Suppressor macrophage treated with lipopolysaccharide for 1 hour (primary cell): ENCODE data around the gene DGUOK.

Experiments
- DNase-seq, 3 donors: peaks; one replicate each; pipeline ENCODE4 v3.0.0-alpha.2; 2020 to 2022

Gene DGUOK

GRCh38 chr2:73952499-73953446, 26.1 kb downstream of the DGUOK start:
- DNase-seq: peak; percentile 86 to 93 (median 92)

DNA sequence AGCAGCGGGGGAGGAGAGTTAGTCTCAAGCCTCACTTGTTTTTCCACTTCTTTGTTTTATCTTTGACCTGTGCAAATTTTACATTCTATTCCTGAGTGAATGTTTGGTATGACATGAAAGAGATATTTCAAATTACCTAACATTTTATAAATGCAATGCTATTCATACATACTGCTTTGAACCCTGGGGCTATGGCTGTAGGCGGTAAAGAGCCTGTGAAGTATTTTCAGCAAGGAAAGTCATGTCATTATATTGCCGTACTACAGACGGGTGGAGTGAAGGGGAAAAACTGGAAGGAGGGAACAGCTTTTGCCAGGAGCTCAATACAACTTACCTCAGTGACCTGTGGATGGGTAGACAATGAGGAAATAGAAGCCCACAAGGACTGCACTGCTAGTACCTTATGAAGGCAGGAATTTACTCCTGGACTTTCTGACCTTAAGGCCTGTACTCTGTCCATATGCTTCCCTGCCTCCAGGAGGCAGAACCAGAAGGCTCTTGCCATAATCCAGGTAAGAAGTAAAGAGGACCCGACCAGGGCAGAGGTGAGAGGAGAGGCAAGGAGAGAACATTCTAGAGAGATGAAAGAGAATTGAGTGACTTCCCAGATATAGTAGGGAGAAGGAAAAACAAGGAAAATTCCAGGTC, 29.7 kb downstream of the DGUOK start:
- DNase-seq: no peak

- no peak for DNase-seq
These were observed 34.6 kb downstream of the DGUOK start for GRCh38 chr2:73961274-73961673.

DNA sequence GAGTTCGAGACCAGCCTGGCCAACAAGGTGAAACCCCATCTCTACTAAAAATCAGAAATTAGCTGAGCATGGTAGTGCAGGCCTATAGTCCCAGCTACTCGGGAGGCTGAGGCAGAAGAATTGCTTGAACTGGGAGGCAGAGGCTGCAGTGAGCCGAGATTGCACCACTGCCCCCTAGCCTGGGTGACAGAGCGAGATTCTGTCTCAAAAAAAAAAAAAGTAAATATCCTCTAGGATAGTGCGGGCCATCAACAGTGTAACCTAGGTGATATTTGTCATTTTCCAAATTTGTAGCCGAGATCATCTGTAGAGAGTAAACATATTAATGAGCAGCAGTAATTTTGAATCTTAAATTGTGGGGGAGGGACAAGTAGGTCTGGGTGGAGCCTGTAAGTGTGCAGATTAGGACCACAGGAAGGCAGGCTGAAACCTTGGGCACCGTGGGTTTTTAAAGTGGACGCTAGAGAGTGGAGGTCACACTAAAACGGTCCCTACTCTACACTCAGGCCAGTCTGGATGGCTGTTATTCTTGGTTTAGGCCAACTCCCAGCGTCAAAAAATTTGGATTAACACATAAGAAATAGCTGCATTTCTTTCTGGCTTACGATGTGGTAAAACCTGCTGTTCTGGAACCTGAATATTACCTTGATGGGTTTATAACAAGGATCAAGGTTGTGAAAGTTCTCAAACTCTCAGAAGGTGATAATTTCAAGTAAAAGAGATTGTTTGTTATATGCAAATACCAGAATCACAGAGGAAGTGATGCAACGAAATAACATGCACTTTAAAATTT, 35.3 kb downstream of the DGUOK start:
- no peak for DNase-seq

GRCh38 chr2:73962798-73963197, 36.1 kb downstream of the DGUOK start:
- no peak for DNase-seq

- DNase-seq: peak; percentile 44 to 75 (median 74)
These were observed 36.9 kb downstream of the DGUOK start for GRCh38 chr2:73963385-73964120.

- no peak for DNase-seq
These were observed 37.5 kb downstream of the DGUOK start for GRCh38 chr2:73964223-73964622.

- DNase-seq: no peak
These were observed 38.4 kb downstream of the DGUOK start for GRCh38 chr2:73965053-73965452.

DNA sequence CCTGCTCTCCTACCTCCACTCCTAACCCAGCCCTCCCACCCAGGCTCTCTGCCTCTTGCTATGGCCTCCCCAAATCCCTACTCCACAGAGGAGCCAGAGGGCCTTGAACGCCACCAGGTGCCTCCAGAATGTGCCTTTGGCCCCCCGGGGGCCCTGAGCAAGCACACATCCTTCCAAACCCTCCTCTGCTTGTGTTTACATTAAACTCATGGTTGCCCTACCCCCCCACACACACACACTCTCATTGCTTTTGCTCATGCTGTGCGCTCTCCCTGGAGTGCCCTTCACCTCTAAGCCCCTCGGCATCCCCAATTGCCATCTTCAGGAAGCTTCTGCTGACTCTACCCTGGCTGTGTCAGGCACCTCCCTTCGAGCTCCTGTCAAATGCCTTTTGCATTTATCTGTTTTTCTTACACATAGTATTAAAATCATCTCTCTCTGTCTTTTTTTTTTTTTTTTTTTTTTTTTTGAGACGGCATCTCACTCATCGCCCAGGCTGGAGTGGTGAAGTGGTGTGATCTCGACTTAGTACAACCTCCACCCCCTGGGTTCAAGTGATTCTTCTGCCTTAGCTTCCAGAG, 41.8 kb downstream of the DGUOK start:
- no peak for DNase-seq

GRCh38 chr2:73969356-73969755, 42.7 kb downstream of the DGUOK start:
- peak; percentile 50 to 63 (median 54) for DNase-seq

DNA sequence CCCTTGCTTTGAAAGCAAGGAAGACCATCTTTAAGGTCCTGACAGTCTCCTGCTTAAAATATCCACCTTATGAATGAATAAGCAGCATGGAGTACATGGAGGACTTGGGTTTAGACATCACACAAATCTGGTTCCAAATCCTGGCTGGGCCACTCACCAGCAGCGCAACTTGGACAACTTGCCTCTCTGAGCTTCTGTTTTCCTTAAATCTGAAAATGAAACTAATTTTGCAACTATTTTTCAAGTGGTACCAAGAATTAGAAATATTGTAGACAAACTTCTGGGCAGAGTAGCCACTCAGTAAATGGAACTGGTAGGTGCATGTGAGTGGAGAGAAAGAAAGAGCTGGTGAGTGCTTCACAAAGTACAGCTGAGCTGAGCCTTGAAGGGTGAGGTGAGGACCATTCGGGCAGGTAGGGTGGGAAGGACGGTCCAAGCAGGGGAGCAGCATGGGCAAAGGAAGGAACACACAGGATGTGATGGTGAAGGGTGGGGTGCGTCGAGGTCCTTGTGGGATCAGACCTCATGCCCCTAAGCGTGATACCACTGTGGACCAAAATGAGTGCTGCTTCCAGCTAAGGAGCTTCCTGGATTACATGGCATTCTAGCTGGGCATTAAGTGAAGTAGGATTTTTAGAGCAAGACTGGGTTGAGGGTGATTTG, 43.6 kb downstream of the DGUOK start:
- peak in 1 of 3 donors; percentile 53 for DNase-seq

DNA sequence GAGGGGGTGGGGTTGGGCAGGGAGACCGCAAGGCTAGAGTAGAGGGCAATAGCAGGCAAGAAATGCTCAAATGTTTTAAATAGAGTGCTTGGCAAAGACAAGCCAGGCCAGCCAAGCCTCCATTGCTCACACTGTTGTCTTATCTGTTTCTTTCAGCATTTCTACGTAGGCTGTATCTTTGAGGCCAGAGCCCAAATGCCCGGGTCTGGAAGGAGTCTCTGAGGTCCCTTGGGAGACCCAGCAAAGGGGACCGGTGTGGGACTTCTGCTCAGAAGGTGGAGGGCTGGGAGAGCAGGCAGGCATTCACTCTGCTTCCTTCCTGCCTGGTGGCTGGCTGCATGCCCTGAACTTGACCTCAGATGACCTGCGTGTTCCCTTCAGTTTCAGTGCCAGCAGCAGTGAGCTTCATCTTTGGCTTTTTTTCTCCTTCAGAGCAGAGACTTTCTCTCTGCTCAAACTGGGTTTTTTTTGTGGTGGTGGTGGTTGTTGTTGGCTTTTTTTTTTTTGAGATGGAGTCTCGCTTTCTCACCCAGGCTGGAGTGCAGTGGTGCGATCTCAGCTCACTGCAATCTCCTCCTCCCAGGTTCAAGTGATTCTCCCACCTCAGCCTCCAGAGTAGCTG, 44.3 kb downstream of the DGUOK start:
- peak in 2 of 3 donors; percentile 53 to 62 for DNase-seq

- DNase-seq: no peak
These were observed 45.0 kb downstream of the DGUOK start for GRCh38 chr2:73971722-73972121.

GRCh38 chr2:73972846-73973245, 46.2 kb downstream of the DGUOK start:
- DNase-seq: peak in 1 of 3 donors; percentile 47

- no peak for DNase-seq
These were observed 49.1 kb downstream of the DGUOK start for GRCh38 chr2:73975731-73976130.

GRCh38 chr2:73976803-73977202, 50.1 kb downstream of the DGUOK start:
- DNase-seq: no peak

DNA sequence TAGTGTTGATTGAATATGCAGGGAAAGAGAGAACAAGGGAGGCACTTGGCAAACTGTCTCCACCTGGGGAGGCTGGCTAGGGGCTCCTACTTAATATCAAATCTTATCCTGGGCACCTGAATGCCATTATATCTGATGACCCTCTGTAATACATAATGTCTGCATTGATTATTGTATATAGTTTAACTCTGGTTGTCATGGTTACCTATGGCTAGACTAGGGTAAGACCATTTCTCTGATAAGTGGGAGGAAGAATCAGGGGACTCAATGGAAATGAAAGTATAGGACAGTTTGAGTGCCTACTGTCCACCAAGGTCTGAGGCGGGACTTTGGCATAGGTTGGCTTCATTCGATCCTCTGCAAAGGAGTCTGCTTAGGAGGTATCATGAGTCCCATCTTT, 50.8 kb downstream of the DGUOK start:
- no peak for DNase-seq

GRCh38 chr2:73979021-73979420, 52.3 kb downstream of the DGUOK start:
- DNase-seq: no peak

DNA sequence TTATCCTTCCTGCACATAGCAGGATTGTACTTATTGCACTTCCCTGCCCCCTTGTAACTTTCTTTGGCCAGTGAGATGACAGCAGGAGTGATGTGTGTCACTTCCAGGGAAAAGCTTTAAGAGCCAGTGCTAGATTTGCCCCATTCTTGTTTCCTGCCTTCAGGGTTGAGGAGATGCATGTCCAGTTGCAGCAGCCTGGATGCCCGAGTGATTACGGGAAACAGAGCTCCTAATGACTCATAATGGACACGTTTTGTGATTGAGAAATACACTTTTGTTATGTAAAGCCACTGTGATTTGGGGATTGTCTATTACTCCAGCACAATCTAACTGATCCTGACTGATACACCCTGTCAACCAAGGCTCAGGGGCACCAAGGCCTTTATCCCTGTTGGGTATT, 53.0 kb downstream of the DGUOK start:
- peak; percentile 76 to 92 (median 90) for DNase-seq

DNA sequence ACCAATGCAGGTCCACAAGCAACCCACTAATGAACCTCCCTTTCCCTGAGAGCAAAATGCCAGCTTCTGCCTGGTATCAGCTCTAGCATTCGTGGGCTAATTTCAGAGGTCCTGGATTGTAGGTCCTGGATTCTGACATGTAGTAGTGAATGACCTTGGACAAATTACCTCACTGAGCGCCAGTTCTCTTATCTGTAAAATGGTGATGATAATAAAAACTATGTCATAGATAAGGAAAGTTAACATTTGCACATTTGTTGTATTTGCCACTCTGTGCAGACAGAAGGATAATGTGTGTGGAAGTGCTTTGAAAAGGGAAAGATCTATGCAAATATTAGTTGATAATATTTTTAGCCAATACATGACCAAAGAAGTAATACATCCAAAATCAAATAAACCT, 53.9 kb downstream of the DGUOK start:
- no peak for DNase-seq
